ENCODE measurements around the gene RNF114.

RNF114 gene

DNA sequence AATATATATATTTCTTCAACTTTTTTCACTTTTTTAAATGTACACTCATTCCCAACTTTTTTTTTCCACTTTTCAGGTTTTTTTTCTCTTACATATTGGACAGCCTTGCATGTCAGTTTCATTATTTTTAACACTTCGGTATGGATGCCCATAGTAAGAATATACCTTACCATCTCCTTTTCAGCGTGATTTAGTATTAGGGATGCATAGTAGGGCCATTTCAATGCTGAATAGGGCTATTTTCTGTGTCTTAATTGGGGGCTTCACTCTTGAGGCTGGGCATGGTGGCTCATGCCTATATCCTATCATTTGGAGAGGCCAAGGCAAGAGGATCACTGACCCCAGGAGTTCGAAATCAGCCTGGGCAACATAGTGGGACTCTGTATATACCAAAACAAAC lies 6.7 kb downstream of the RNF114 start:
- TF ChIP-seq, protein P1, sequence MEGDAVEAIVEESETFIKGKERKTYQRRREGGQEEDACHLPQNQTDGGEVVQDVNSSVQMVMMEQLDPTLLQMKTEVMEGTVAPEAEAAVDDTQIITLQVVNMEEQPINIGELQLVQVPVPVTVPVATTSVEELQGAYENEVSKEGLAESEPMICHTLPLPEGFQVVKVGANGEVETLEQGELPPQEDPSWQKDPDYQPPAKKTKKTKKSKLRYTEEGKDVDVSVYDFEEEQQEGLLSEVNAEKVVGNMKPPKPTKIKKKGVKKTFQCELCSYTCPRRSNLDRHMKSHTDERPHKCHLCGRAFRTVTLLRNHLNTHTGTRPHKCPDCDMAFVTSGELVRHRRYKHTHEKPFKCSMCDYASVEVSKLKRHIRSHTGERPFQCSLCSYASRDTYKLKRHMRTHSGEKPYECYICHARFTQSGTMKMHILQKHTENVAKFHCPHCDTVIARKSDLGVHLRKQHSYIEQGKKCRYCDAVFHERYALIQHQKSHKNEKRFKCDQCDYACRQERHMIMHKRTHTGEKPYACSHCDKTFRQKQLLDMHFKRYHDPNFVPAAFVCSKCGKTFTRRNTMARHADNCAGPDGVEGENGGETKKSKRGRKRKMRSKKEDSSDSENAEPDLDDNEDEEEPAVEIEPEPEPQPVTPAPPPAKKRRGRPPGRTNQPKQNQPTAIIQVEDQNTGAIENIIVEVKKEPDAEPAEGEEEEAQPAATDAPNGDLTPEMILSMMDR (IDR thresholded peaks at IDR 0.05) = no peak

DNA sequence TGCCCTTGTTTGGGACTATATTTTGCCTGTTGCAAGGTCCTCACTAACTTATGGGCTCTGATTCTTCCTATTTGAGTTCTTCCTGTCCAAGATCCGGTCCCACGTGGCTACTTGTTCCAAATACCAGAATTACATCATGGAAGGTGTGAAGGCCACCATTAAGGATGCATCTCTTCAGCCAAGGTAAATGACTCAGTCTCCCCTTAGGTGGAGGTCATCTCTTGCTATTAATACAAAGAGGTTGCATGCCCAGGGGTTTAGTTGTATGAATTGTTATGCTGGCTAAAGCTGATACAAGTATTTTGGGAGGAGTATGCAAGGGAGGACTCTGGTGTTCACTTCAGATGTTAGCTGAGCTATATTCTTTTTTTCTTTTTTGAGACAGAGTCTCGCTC lies 9.1 kb downstream of the RNF114 start:
- TF ChIP-seq, protein P1 (IDR thresholded peaks at IDR 0.05) = no peak

- TF ChIP-seq, protein P1 (IDR thresholded peaks at IDR 0.05) = no peak
Observed at GRCh38 chr20:49945701-49946477, 9.7 kb downstream of the RNF114 start.

DNA sequence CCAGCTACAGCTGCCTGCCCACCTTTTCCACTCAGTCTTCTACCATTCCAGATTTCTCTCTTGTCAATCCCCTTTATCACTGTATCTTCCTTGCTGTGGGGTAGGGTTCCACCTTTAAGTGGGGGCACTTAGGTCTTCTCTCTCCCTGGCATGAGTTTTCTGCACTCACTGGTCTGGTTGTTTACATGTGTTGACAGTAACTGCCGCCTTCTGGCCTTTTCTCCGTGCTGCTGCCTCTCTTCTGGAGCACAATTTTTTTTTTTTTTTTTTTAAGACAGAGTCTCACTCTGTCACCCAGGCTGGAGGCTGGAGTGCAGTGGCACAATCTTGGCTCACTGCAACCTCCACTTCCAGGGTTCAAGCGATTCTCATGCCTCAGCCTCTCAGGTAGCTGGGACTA lies 12.0 kb downstream of the RNF114 start:
- TF ChIP-seq, protein P1 (IDR thresholded peaks at IDR 0.05) = no peak

GRCh38 chr20:49948809-49949507 lies 12.8 kb downstream of the RNF114 start:
- TF ChIP-seq, protein P1 (IDR thresholded peaks at IDR 0.05) = no peak

DNA sequence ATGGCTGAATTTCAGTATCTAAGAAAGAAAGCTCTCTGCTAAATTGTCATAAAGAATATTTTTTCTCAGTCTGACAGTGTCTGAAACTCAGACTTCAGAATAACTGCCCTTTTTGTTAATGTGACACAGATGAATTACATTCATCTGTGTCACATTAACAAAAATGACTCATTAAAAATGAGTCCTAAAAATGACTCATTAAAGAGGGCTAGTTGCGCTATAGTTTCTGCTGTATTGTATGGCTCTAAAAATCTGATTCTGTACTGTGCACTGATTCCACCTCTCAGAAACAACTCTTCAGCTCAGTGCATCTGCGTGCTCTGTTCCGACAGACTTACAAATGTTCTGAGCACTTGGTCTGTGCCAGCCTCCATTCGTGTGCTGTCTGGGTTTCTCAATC lies 15.0 kb downstream of the RNF114 start:
- TF ChIP-seq, protein P1 (IDR thresholded peaks at IDR 0.05) = no peak

GRCh38 chr20:49955167-49955566 lies 19.0 kb downstream of the RNF114 start:
- TF ChIP-seq, protein P1 (IDR thresholded peaks at IDR 0.05) = no peak
